Measurements from ENCODE around the gene IL1R1. TPM values are rescaled to one million over a fixed set of nuclear protein-coding genes. Genes with fewer than 3 reads are reported as not detected.

The IL1R1 gene
- total RNA-seq, 2 experiments from 2014 or later: not detected

DNA sequence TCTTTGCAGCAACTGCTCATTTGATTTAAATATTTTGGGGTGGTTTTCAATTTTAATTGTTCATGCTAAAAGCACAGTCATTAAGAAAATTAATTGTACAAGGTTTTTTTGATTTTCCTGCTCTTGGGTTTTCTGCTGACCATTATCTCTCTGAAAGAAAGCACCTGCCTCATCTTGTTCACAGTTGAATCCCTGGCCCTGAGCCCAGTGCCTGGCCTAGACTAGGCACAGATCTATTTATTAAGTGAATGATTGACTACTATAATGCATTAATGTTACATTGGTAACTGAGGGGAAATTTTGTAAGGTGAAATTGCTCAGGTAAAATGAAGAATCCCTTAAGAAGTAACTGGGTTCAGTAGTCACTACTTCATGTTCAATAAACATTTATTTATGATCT, 66.2 kb downstream of the IL1R1 start:
- no peaks in the 10 kb centered on the region for H3K79me2 ChIP-seq (ENCODE audit: insufficient read depth, low read depth, low read length)
- H3K4me2 ChIP-seq (ENCODE audit: low read length): no peak overlapping the region
- TF ChIP-seq, protein P1, sequence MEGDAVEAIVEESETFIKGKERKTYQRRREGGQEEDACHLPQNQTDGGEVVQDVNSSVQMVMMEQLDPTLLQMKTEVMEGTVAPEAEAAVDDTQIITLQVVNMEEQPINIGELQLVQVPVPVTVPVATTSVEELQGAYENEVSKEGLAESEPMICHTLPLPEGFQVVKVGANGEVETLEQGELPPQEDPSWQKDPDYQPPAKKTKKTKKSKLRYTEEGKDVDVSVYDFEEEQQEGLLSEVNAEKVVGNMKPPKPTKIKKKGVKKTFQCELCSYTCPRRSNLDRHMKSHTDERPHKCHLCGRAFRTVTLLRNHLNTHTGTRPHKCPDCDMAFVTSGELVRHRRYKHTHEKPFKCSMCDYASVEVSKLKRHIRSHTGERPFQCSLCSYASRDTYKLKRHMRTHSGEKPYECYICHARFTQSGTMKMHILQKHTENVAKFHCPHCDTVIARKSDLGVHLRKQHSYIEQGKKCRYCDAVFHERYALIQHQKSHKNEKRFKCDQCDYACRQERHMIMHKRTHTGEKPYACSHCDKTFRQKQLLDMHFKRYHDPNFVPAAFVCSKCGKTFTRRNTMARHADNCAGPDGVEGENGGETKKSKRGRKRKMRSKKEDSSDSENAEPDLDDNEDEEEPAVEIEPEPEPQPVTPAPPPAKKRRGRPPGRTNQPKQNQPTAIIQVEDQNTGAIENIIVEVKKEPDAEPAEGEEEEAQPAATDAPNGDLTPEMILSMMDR (conservative IDR thresholded peaks at IDR 0.05; ENCODE audit: low read length): no peak
- no peak for TF ChIP-seq EZH2phosphoT487 (IDR thresholded peaks at IDR 0.05; ENCODE audit: borderline replicate concordance, low read depth, low read length)
- no peak for DNase-seq (ENCODE audit: low spot score)
- CTCF ChIA-PET (ENCODE audit: unreplicated experiment): no interaction called here
- H3K4me3 ChIP-seq (ENCODE audit: low read depth, low read length, poor library complexity, severe bottlenecking): no peak overlapping the region
- H3K9me2 ChIP-seq (ENCODE audit: insufficient read depth, low read length): no peaks in the 10 kb centered on the region
- no peaks in the 10 kb centered on the region for H3K36me3 ChIP-seq (ENCODE audit: insufficient read depth, low read length)
- no peak overlapping the region for H3K27ac ChIP-seq (ENCODE audit: low read depth, low read length, poor library complexity, severe bottlenecking)
- POLR2A ChIA-PET: no interaction called here
- intact Hi-C loops (cut with micrococcal nuclease; ENCODE audit: unreplicated experiment): no loop called here
- BruUV-seq (replicated peaks): no TSS peak
- no peaks in the 10 kb centered on the region for H4K20me1 ChIP-seq (ENCODE audit: insufficient read depth, low read length)
- no peaks in the 10 kb centered on the region for H3K4me1 ChIP-seq (ENCODE audit: insufficient read depth, low read length, poor library complexity, severe bottlenecking)
- H3K9me3 ChIP-seq (ENCODE audit: low read length): no peaks in the 10 kb centered on the region
- no peak overlapping the region for H2AFZ ChIP-seq (ENCODE audit: low read length)

DNA sequence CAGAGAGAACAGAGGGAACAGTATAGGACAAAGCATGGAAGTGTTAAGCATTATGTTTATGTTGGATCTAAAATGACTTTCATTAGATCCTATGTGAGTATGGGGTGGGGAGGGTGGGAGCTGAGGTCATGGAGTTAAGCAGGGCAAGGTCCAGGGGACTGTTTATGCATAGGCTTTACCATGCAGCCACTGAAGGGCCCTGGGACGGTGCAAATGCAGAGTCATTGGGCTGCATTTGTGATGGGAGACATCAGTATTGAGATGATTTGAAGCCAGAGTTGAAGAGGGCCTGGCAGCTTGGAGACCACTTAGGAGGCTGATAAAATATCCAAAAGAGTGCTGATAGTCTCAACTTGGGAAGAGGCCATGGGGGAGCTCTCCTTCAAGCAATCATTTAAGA, 66.9 kb downstream of the IL1R1 start:
- DNase-seq (ENCODE audit: low spot score): no peak
- H3K4me1 ChIP-seq (ENCODE audit: insufficient read depth, low read length, poor library complexity, severe bottlenecking): no peaks in the 10 kb centered on the region
- H4K20me1 ChIP-seq (ENCODE audit: insufficient read depth, low read length): no peaks in the 10 kb centered on the region
- intact Hi-C loops (cut with micrococcal nuclease; ENCODE audit: unreplicated experiment): no loop called here
- no peak overlapping the region for H3K4me2 ChIP-seq (ENCODE audit: low read length)
- H3K36me3 ChIP-seq (ENCODE audit: insufficient read depth, low read length): no peaks in the 10 kb centered on the region
- H3K79me2 ChIP-seq (ENCODE audit: insufficient read depth, low read depth, low read length): no peaks in the 10 kb centered on the region
- H2AFZ ChIP-seq (ENCODE audit: low read length): no peak overlapping the region
- no TSS peak for BruUV-seq (replicated peaks)
- no peak overlapping the region for H3K4me3 ChIP-seq (ENCODE audit: low read depth, low read length, poor library complexity, severe bottlenecking)
- no peaks in the 10 kb centered on the region for H3K9me3 ChIP-seq (ENCODE audit: low read length)
- H3K9me2 ChIP-seq (ENCODE audit: insufficient read depth, low read length): no peaks in the 10 kb centered on the region
- POLR2A ChIA-PET: no interaction called here
- no peak overlapping the region for H3K27ac ChIP-seq (ENCODE audit: low read depth, low read length, poor library complexity, severe bottlenecking)
- TF ChIP-seq EZH2phosphoT487 (IDR thresholded peaks at IDR 0.05; ENCODE audit: borderline replicate concordance, low read depth, low read length): no peak
- TF ChIP-seq, protein P1 (conservative IDR thresholded peaks at IDR 0.05; ENCODE audit: low read length): no peak
- CTCF ChIA-PET (ENCODE audit: unreplicated experiment): no interaction called here

DNA sequence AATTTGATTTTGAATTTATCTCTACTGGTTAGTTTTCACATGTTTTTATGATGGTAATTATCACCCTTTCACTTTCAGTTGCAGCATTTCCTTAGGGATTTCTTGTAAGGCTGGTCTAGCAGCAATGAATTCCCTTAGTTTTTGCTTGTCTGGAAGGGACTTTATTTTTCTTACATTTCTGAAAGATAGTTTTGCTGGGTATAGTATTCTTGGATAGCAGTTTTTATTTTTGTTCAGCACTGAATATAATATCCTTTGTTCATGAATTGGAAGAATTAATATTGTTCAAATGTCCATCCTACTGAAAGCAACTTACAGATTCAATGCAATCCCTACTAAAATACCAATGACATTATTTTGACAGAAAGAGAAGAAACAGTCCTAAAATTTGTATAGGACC, 74.5 kb downstream of the IL1R1 start:
- H3K79me2 ChIP-seq (ENCODE audit: insufficient read depth, low read depth, low read length): no peaks in the 10 kb centered on the region
- no peak for DNase-seq (ENCODE audit: low spot score)
- CTCF ChIA-PET (ENCODE audit: unreplicated experiment): no interaction called here
- POLR2A ChIA-PET: no interaction called here
- H3K27ac ChIP-seq (ENCODE audit: low read depth, low read length, poor library complexity, severe bottlenecking): no peak overlapping the region
- H3K4me2 ChIP-seq (ENCODE audit: low read length): no peak overlapping the region
- H3K4me1 ChIP-seq (ENCODE audit: insufficient read depth, low read length, poor library complexity, severe bottlenecking): no peaks in the 10 kb centered on the region
- no peaks in the 10 kb centered on the region for H3K9me2 ChIP-seq (ENCODE audit: insufficient read depth, low read length)
- no peaks in the 10 kb centered on the region for H3K9me3 ChIP-seq (ENCODE audit: low read length)
- H3K36me3 ChIP-seq (ENCODE audit: insufficient read depth, low read length): no peaks in the 10 kb centered on the region
- no peaks in the 10 kb centered on the region for H4K20me1 ChIP-seq (ENCODE audit: insufficient read depth, low read length)
- H2AFZ ChIP-seq (ENCODE audit: low read length): no peak overlapping the region
- no TSS peak for BruUV-seq (replicated peaks)
- TF ChIP-seq EZH2phosphoT487 (IDR thresholded peaks at IDR 0.05; ENCODE audit: borderline replicate concordance, low read depth, low read length): no peak
- TF ChIP-seq, protein P1 (conservative IDR thresholded peaks at IDR 0.05; ENCODE audit: low read length): no peak
- intact Hi-C loops (cut with micrococcal nuclease; ENCODE audit: unreplicated experiment): no loop called here
- H3K4me3 ChIP-seq (ENCODE audit: low read depth, low read length, poor library complexity, severe bottlenecking): no peak overlapping the region

Data from OCI-LY7 (cell line).